ENCODE results near the gene DPT.

DPT gene

DNA sequence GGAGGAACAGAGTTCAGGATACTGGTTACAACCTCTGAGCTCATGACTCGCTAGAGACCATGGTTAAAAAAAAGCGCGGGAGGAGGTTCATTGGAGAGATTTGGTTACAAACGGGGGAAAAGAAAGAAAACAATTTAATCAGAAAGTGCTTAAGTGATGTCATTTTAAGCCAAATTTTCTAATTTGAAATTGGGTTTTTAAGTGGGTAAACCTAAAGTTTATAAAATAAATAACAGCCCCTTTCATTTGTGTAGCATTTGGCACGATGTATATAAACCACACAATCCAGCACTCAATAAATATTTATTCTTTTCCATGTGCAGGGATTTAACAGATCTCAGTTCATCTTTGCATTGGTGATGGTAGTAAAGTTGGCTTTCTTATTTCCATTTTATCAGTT lies 7.0 kb upstream of the DPT start:
- DNase-seq (ENCODE audit: low read depth in 2 of 2) = no peak

DNA sequence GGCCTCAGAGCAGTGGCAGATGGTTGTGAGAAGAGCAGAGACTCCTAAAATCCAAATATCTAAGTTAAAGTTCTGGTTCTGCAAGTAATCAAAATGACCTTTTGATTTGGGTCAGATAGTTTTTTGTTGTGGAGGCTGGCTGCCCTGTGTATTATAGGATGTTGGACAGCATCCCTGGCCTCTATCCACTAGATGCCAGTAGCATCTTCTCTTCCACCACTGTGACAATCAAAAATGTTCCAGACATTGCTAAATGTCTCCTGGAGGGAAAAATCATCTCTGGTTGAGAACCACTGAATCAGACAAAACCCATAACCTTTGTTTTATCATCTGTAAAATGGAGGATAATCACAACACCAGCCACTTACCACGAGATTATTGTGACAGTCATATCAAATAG lies 5.9 kb upstream of the DPT start:
- DNase-seq (ENCODE audit: low read depth in 2 of 2) = no peak

DNA sequence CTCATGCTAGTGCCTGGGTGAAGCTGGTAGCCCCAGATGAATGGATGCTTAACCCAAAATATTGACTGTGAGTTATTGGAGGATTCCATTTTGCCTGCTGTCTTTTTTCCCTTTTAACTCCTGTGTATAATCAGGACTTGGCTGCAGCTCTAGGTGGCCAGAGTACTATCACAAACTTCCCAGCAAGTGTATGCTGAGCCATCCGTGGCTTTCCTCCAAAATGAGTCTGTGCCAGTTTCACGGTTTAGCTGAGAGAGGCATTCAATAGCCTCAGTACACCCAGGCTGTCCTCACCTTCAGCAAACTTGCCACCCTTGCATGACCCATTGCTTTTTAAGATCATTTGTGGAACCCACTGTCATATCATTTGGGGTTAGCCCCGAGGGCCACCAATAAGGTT lies 5.3 kb upstream of the DPT start:
- no peak for DNase-seq (ENCODE audit: low read depth in 2 of 2)

- no peak for DNase-seq (ENCODE audit: low read depth in 2 of 2)
Measured at GRCh38 chr1:168733241-168733640, 4.2 kb upstream of the DPT start.

GRCh38 chr1:168732736-168733135 lies 3.7 kb upstream of the DPT start:
- DNase-seq (ENCODE audit: low read depth in 2 of 2) = no peak

DNA sequence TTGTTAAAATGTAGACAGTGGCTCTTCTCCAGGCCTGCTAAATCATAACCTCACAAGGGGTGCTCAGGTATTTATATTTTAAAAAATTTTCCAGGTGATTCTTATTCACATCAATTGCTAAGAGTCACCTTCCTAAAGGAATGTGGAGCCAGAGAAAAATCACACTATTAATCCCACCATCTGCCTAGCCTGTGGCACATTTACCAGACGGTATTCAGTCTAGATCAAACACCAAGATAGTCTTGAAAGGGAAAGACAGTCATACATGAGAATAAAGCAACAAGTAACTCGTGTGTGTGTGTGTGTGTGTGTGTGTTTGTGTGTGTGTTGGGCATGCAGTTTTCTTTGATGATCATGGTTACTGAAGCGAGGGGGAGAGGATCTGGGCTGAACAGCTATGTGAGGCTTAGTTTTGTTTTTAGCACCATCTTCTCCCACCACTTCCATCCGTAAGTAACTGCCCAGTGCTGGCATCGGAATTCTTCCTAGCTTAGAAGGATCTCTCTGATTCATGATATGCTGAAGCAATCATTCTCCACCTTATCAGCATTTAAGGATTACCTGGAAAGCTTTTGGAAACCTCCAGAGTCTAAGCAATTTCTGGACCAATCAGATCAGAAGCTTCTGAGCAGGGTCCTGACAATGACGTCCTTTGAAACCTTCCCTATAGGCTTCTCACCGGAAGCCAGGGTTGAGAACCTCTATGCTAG lies 2.4 kb upstream of the DPT start:
- no peak for DNase-seq (ENCODE audit: low read depth in 2 of 2)

DNA sequence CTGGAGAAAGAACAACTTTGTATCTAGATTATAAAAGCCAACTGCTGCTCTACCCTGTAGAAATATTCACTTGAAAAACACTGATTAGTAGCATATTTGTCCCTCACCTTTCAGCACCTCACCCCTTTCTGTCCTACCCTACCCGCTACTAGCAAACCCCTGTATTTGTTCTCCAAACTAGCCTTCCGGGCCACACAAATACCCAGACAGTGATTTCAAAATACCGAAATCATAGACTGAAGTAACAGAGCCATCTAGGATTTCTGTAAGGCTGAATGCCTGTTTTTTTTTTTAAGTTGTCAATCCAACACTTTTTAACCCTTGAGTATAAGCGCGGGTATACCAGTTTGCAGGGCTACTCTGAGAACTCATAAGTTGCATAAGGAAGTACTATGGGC lies 398 bp upstream of the DPT start:
- DNase-seq (ENCODE audit: low read depth in 2 of 2) = no peak

- DNase-seq (ENCODE audit: low read depth in 2 of 2) = no peak
Measured at GRCh38 chr1:168726719-168727118, 2.3 kb downstream of the DPT start.

DNA sequence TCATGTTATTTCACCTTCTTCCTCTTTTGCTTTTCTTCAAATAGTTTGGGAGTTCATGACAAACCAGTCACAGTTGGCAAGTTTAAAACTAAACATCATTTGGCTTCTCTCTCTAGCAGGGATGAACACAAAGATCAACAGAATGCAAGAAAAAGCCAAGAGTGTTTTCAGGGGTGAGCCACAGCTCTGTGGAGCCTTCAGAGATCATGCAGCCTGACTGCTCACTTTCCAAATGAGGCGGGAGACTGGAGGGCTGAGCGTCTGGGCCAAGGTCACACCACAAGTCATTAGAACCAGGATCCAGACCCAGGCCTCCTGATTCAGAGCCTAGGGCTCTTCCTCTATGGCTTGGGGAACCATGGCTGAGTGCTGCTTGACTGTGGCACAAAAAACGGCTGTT lies 2.7 kb downstream of the DPT start:
- DNase-seq (ENCODE audit: low read depth in 2 of 2) = no peak

DNA sequence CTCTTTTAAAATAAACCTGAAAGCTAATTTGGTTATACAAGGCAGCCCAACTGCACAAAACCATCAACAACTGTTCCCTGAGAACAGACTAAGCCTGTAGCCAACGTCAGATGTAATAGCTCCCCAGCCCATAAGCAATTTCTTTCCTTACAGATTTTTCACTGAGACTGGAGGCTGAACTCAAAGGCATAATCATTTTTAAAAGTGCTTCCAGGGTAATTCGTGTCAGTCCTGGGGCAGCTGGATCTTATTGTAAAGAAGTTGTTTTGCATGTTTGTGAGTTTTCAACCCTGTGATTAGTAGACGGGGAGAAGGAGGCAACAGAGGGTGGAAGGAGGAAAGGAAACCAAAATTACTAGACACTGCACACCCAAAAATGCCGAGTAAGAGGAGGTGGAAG lies 3.2 kb downstream of the DPT start:
- DNase-seq (ENCODE audit: low read depth in 2 of 2) = no peak

DNA sequence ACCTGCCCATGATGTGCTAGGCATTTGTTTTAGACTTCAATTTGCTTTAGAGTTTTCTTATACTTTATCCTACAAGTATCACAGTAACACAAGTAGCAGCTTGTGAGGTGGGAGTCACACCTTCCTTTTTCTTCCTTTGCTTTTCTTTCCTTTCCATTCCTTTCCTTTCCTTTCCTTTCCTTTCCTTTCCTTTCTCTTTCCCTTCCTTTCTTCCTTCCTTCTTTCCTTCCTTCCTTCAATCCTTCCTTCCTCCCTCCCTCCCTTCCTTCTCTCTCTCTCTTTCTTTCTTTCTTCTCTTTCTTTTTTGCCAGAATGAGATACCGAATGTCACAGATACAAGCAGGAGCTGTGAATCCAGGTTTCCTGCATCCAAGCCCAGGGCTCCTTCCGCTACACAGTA lies 3.9 kb downstream of the DPT start:
- no peak for DNase-seq (ENCODE audit: low read depth in 2 of 2)

- no peak for DNase-seq (ENCODE audit: low read depth in 2 of 2)
Measured at GRCh38 chr1:168723000-168723399, 6.0 kb downstream of the DPT start.

- DNase-seq (ENCODE audit: low read depth in 2 of 2) = no peak
Measured at GRCh38 chr1:168720839-168721238, 8.2 kb downstream of the DPT start.

DNA sequence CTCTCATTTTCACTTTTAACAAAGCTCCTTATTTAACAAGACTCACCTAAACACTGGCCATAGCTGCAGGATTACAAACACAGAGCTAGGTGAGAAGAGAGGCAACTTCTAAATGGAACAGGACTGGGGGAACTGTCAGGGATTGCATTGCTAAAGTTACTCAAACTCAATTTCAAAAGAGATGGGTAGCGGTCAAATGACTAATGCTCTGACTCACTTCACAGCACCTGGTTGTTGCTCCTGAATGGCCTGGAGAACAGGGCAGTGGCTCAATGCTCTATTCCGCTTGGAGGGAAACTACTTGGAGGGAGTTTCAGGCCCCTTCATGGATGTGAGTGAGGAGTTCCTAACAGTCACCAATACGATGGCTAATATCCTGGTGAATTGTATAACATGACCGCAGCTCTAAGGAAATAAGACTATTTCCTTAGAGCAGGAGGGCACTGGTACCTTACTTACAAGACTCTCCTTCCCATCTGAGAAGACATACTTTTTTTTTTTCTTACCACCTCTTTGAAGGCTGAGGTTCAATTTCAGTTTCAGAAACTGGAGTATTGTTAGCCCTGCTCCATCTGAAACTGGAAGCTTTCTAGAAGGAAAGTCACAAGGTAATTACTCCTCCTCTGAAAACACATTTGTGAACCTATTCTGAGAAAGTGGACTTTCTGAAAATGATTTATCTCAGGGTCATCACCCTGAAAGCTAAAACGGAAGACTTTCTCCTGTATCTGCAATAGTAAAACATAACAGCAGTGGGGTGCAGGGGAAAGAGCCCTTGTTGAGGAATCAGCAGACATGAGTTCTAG lies 9.5 kb downstream of the DPT start:
- DNase-seq (ENCODE audit: low read depth in 2 of 2) = no peak

GRCh38 chr1:168717906-168718891 lies 10.8 kb downstream of the DPT start:
- DNase-seq (ENCODE audit: low read depth in 2 of 2) = no peak

DNA sequence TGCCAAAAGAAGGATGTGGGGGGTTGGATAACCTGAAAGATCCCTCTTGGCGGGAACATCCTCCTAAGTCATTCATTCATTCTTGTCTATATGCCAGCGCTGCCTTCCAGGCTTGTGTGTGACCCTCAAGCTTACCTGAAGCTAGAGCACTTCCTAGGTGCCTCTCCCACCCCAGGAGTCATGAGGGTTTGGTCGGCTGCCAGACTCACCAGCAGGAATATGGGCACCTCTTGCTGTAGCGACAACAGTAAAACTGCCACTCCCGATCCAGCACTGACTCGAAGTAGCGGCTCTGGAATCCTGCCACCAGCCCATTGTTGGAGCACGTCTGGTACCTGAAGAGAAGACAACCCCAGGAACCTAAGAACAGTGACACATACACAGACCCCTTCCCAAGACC lies 15.0 kb downstream of the DPT start:
- no peak for DNase-seq (ENCODE audit: low read depth in 2 of 2)

DNA sequence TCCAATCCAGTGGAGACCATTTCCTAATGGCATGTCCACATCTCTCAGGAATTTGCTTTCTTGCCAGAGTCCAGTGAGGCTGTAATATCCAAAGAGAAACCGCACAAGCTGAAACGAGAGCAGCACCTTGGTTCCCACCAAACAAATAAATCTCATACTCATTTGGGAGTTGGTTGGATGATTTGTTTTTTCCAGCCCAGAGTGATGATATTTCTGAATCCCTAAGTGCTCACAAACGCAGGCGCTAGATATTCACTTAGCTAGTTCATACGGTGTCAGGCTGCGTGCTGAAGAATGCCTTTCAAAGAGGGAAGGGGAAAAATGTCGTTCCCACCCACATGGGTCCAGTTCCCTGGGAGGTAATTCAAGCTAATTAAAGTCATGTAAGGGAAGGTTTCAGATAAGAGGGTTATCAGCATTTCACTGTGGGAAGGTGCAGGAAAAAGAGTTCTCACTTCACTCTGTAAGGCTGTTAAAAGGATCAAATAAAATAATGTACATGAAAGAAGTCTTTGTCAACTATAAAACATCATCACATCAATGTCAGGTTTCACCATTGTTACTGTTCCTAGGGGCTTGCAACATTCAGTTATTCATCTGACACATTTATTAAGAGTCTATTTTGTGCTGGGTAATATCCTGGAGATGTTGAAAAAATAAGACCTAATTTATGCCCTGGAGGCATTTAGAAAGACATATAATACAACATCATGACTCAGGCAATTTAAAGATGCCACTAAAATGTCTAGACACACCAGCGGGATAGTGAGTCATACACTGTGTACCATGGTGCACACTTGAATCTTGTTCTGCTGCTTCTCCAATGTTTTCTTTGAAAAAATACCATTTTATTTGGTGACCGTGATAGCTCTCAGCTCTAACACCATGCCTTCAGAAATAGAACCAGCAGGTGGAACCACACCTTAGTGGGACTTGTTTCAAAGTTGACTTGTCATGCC lies 19.3 kb downstream of the DPT start:
- DNase-seq (ENCODE audit: low read depth in 2 of 2) = peak; percentile 66 to 77

GRCh38 chr1:168708698-168709404 lies 20.2 kb downstream of the DPT start:
- peak in 1 of 2 experiments; percentile 23 for DNase-seq (ENCODE audit: low read depth in 2 of 2)

- DNase-seq (ENCODE audit: low read depth in 2 of 2) = no peak
Measured at GRCh38 chr1:168706391-168706992, 22.5 kb downstream of the DPT start.
